ENCODE data around the gene IFI16.

DNA sequence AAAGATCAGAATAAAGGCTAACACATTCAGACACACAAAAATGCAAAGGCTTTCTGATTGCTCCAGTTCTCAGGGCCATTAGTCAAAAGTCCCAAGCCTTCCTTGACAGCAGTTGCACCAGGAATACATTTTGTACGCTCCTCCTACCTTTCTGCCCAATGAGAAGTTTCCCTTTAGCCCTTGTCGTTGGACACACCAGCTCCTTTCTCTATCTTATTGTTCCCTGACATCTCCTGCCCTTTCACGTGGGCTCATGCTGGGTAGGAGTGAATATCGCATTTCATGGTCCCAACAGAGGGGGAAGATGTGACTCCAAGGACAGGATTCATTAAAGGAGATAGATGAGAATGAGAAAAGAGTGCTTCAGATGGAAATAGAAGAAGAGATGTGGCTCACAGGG is 33.5 kb upstream of the IFI16 start:
- TF ChIP-seq POLR2A (IDR thresholded peaks at IDR 0.05) (no peak), POLR2AphosphoS5 (IDR thresholded peaks at IDR 0.05) (no peak), EP300 (IDR thresholded peaks at IDR 0.05) (no peak)
- TF ChIP-seq, protein P1, sequence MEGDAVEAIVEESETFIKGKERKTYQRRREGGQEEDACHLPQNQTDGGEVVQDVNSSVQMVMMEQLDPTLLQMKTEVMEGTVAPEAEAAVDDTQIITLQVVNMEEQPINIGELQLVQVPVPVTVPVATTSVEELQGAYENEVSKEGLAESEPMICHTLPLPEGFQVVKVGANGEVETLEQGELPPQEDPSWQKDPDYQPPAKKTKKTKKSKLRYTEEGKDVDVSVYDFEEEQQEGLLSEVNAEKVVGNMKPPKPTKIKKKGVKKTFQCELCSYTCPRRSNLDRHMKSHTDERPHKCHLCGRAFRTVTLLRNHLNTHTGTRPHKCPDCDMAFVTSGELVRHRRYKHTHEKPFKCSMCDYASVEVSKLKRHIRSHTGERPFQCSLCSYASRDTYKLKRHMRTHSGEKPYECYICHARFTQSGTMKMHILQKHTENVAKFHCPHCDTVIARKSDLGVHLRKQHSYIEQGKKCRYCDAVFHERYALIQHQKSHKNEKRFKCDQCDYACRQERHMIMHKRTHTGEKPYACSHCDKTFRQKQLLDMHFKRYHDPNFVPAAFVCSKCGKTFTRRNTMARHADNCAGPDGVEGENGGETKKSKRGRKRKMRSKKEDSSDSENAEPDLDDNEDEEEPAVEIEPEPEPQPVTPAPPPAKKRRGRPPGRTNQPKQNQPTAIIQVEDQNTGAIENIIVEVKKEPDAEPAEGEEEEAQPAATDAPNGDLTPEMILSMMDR (IDR thresholded peaks at IDR 0.05): no peak

Measured in upper lobe of left lung (tissue), 4 donors.